ENCODE results near the gene PRKCH. TPM values are rescaled to one million over a fixed set of nuclear protein-coding genes. Genes with fewer than 3 reads are reported as not detected.

The PRKCH gene
- total and polyA plus RNA-seq, 8 donors: 35.2 to 48.8 (median 43.1) TPM

- Histone ChIP-seq H3K36me3 (peaks cover 0 to 5% of the 10 kb centered on the region in 2 donors), H3K9me3 (no peaks in the 10 kb centered on the region), H3K4me3 (no peak overlapping the region), H3K4me1 (peaks cover 3 to 82% of the 10 kb centered on the region in 2 donors), H3K27me3 (no peaks in the 10 kb centered on the region), H3K27ac (peak overlapping the region; percentile 2 to 55)
- DNase-seq: no peak
- no peak for ATAC-seq
- TF ChIP-seq CTCF (IDR thresholded peaks at IDR 0.05): no peak
- intact Hi-C loops (cut with DNase I): loop anchor here in 1 of 2 donors (10.0 kb wide), 1 partner anchor 50 kb away; no protein-coding TSS in a partner anchor
These were observed 163.6 kb downstream of the PRKCH start for GRCh38 chr14:61484826-61485584.

DNA sequence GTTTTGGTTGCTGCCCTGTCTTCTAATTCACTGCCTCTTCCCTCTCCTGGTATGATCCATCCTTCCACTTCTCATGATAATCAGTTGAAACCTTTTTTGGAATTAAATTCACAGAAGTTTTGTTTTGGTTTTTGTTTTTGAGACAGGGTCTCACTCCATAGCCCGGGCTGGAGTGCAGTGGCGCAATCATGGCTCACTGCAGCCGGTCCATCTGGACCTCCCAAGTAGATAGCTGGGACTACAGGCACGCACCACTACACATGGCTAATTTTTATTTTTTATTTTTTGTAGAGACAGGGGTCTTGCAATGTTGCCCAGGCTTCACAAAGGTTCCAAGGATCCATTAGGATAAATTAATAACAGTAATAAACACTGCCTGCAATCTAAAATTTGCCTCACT, 164.3 kb downstream of the PRKCH start:
- Histone ChIP-seq H3K36me3 (peaks cover 0 to 5% of the 10 kb centered on the region in 2 donors), H3K4me3 (no peak overlapping the region), H3K27ac (peak overlapping the region; percentile 2 to 55), H3K4me1 (peaks cover 3 to 82% of the 10 kb centered on the region in 2 donors), H3K27me3 (no peaks in the 10 kb centered on the region), H3K9me3 (no peaks in the 10 kb centered on the region)
- DNase-seq (peak in 1 of 4 donors; percentile 86), ATAC-seq (no peak)
- intact Hi-C loops (cut with DNase I): loop anchor here in 1 of 2 donors (10.0 kb wide), 1 partner anchor 49 kb away; no protein-coding TSS in a partner anchor
- TF ChIP-seq CTCF (IDR thresholded peaks at IDR 0.05): no peak

GRCh38 chr14:61486930-61487495, 165.6 kb downstream of the PRKCH start:
- Histone ChIP-seq H3K4me3 (no peak overlapping the region), H3K27me3 (no peaks in the 10 kb centered on the region), H3K4me1 (peaks cover 3 to 88% of the 10 kb centered on the region in 2 donors), H3K9me3 (no peaks in the 10 kb centered on the region), H3K27ac (no peak overlapping the region), H3K36me3 (peaks cover 0 to 5% of the 10 kb centered on the region in 2 donors)
- TF ChIP-seq CTCF (IDR thresholded peaks at IDR 0.05): no peak
- DNase-seq: no peak
- ATAC-seq: peak; percentile 68
- intact Hi-C loops (cut with DNase I): loop anchor here in 1 of 2 donors (10.0 kb wide), 1 partner anchor 48 kb away; no protein-coding TSS in a partner anchor

GRCh38 chr14:61488417-61489401, 167.3 kb downstream of the PRKCH start:
- intact Hi-C loops (cut with DNase I): loop anchor here in 1 of 2 donors (10.0 kb wide), 1 partner anchor 46 kb away; no protein-coding TSS in a partner anchor
- Histone ChIP-seq H3K27ac (peak overlapping the region; percentile 67 to 91), H3K4me1 (peaks cover 3 to 89% of the 10 kb centered on the region in 2 donors), H3K4me3 (no peak overlapping the region), H3K36me3 (peaks cover 0 to 5% of the 10 kb centered on the region in 2 donors), H3K27me3 (no peaks in the 10 kb centered on the region), H3K9me3 (no peaks in the 10 kb centered on the region)
- ATAC-seq (peak; percentile 4), DNase-seq (no peak)
- TF ChIP-seq CTCF (IDR thresholded peaks at IDR 0.05): no peak
